Neural cell (in vitro differentiated cells): Measurements from ENCODE around the gene MPZL1. TPM values are rescaled to one million over a fixed set of nuclear protein-coding genes. Genes with fewer than 3 reads are reported as not detected.

Source experiments
- H2AFZ ChIP-seq: fragments of 200-600, 300-800 bp; sonication (generic), shearing (Covaris generic); 2 replicates; pipeline ENCODE4 v1.6.0; 2014; ENCODE audit warnings: low read depth, mild to moderate bottlenecking, antibody characterized with exemption, low read length, moderate library complexity
- H3F3A ChIP-seq: fragments of 200-600 bp; shearing (Covaris generic); 2 replicates; pipeline ENCODE4 v1.6.1; 2016; ENCODE audit warnings: mild to moderate bottlenecking, moderate library complexity, mixed read lengths, antibody characterized with exemption, low read length; ENCODE audit not compliant: insufficient read depth, poor library complexity, severe bottlenecking
- H3K27ac ChIP-seq: fragments of 200-600, 300-800 bp; sonication (generic), shearing (Covaris generic); 2 replicates; pipeline ENCODE4 v1.5.1; 2014; ENCODE audit warnings: mild to moderate bottlenecking, low read length, moderate library complexity
- H3K27me3 ChIP-seq: fragments of 300-800, 200-600 bp; sonication (generic), shearing (Covaris generic); 2 replicates; pipeline ENCODE4 v1.6.0; 2014; ENCODE audit warnings: mild to moderate bottlenecking, low read depth, low read length, moderate library complexity; ENCODE audit not compliant: insufficient read depth
- H3K36me3 ChIP-seq: fragments of 300-800, 200-600 bp; sonication (generic), shearing (Covaris generic); 2 replicates; pipeline ENCODE4 v1.5.1; 2014; ENCODE audit warnings: mild to moderate bottlenecking, antibody characterized with exemption, low read length, moderate library complexity; ENCODE audit not compliant: insufficient read depth
- H3K4me2 ChIP-seq: fragments of 300-800, 200-600 bp; sonication (generic), shearing (Covaris generic); 2 replicates; pipeline ENCODE4 v1.6.0; 2014; ENCODE audit warnings: mild to moderate bottlenecking, low read length
- H3K4me3 ChIP-seq: fragments of 300-800, 200-600 bp; sonication (generic), shearing (Covaris generic); 2 replicates; pipeline ENCODE4 v1.5.1; 2014; ENCODE audit warnings: mild to moderate bottlenecking, low read length, moderate library complexity
- H3K79me2 ChIP-seq: fragments of 200-600 bp; shearing (Covaris generic); replicated peaks from 2 replicates; pipeline ENCODE4 v1.6.0; 2014; ENCODE audit warnings: mild to moderate bottlenecking, low read length, moderate library complexity; ENCODE audit not compliant: insufficient read depth
- H3K9ac ChIP-seq: fragments of 300-800, 200-600 bp; sonication (generic), shearing (Covaris generic); 2 replicates; pipeline ENCODE4 v1.6.1; 2016; ENCODE audit warnings: mild to moderate bottlenecking, low read length, mixed read lengths
- H3K9me2 ChIP-seq: fragments of 200-600 bp; shearing (Covaris generic); 2 replicates; pipeline ENCODE4 v1.6.1; 2016; ENCODE audit warnings: mild to moderate bottlenecking, low read length, mixed read lengths; ENCODE audit not compliant: insufficient read depth
- H3K9me3 ChIP-seq: fragments of 200-600, 300-800 bp; sonication (generic), shearing (Covaris generic); 2 replicates; pipeline ENCODE4 v1.6.1; 2016; ENCODE audit warnings: mild to moderate bottlenecking, mixed run types, low read length, moderate library complexity, mixed read lengths
- H4K20me1 ChIP-seq: fragments of 200-600 bp; shearing (Covaris generic); 2 replicates; pipeline ENCODE4 v1.6.1; 2016; ENCODE audit warnings: mild to moderate bottlenecking, mixed run types; ENCODE audit not compliant: insufficient read depth
- CTCF ChIP-seq: fragments of 450-650 bp; IDR thresholded peaks from 2 replicates; pipeline ENCODE4 v1.5.1; 2014; ENCODE audit warnings: antibody characterized with exemption, mild to moderate bottlenecking, moderate library complexity; ENCODE audit not compliant: poor library complexity, severe bottlenecking
- EP300 ChIP-seq: fragments of 450-650 bp; conservative IDR thresholded peaks from 2 replicates; pipeline ENCODE4 v1.6.1; 2014; ENCODE audit warnings: antibody characterized with exemption, mild to moderate bottlenecking, moderate library complexity; ENCODE audit not compliant: poor library complexity, severe bottlenecking
- EZH2 ChIP-seq: fragments of 200-600, 300-800 bp; shearing (Covaris generic), sonication (generic); IDR thresholded peaks from 2 replicates; pipeline ENCODE4 v1.6.1; 2014; ENCODE audit warnings: antibody characterized with exemption, low read length, borderline replicate concordance, mild to moderate bottlenecking; ENCODE audit not compliant: insufficient read depth, poor library complexity, severe bottlenecking
- MXI1 ChIP-seq: fragments of 450-650 bp; conservative IDR thresholded peaks from 2 replicates; pipeline ENCODE4 v1.6.1; 2014; ENCODE audit warnings: antibody characterized with exemption, mild to moderate bottlenecking; ENCODE audit not compliant: poor library complexity, severe bottlenecking
- POLR2AphosphoS5 ChIP-seq: IDR thresholded peaks from 2 replicates; pipeline ENCODE4 v1.6.1; 2012
- RAD21 ChIP-seq: fragments of 450-650 bp; conservative IDR thresholded peaks from 2 replicates; pipeline ENCODE4 v1.6.1; 2014; ENCODE audit warnings: antibody characterized with exemption, mild to moderate bottlenecking, moderate library complexity
- SMC3 ChIP-seq: fragments of 450-650 bp; conservative IDR thresholded peaks from 2 replicates; pipeline ENCODE4 v1.6.1; 2014; ENCODE audit warnings: antibody characterized with exemption, mild to moderate bottlenecking, moderate library complexity; ENCODE audit not compliant: poor library complexity
- TAF1 ChIP-seq: IDR thresholded peaks from 2 replicates; pipeline ENCODE4 v1.6.1; 2012; ENCODE audit warnings: low read depth
- polyA plus RNA-seq: library from polyadenylated mRNA; depleted of rRNA; stranded (reverse); fragments of >200 nt; gene quantifications from 2 replicates; pipeline ENCODE4 v1.2.3, GENCODE V29; 2014
- TF ChIP-seq, protein P1 (sequence below): IDR thresholded peaks from 2 replicates; pipeline ENCODE4 v1.6.1; 2012; ENCODE audit warnings: borderline replicate concordance

The MPZL1 gene
- polyA plus RNA-seq, 1 donor from 2014 or later = 167 TPM

GRCh38 chr1:167678838-167679237, 42.9 kb upstream of the MPZL1 start:
- Histone ChIP-seq H3K9me3 (no peaks in the 10 kb centered on the region), H3K27ac (no peak overlapping the region), H3K79me2 (no peaks in the 10 kb centered on the region), H3K27me3 (no peaks in the 10 kb centered on the region), H3K36me3 (no peaks in the 10 kb centered on the region), H3F3A (no peaks in the 10 kb centered on the region), H3K9ac (no peak overlapping the region), H4K20me1 (no peaks in the 10 kb centered on the region), H3K4me3 (no peak overlapping the region), H2AFZ (no peak overlapping the region), H3K4me2 (no peak overlapping the region), H3K9me2 (no peaks in the 10 kb centered on the region)
- TF ChIP-seq MXI1 = no peak
- TF ChIP-seq, protein P1, sequence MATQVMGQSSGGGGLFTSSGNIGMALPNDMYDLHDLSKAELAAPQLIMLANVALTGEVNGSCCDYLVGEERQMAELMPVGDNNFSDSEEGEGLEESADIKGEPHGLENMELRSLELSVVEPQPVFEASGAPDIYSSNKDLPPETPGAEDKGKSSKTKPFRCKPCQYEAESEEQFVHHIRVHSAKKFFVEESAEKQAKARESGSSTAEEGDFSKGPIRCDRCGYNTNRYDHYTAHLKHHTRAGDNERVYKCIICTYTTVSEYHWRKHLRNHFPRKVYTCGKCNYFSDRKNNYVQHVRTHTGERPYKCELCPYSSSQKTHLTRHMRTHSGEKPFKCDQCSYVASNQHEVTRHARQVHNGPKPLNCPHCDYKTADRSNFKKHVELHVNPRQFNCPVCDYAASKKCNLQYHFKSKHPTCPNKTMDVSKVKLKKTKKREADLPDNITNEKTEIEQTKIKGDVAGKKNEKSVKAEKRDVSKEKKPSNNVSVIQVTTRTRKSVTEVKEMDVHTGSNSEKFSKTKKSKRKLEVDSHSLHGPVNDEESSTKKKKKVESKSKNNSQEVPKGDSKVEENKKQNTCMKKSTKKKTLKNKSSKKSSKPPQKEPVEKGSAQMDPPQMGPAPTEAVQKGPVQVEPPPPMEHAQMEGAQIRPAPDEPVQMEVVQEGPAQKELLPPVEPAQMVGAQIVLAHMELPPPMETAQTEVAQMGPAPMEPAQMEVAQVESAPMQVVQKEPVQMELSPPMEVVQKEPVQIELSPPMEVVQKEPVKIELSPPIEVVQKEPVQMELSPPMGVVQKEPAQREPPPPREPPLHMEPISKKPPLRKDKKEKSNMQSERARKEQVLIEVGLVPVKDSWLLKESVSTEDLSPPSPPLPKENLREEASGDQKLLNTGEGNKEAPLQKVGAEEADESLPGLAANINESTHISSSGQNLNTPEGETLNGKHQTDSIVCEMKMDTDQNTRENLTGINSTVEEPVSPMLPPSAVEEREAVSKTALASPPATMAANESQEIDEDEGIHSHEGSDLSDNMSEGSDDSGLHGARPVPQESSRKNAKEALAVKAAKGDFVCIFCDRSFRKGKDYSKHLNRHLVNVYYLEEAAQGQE = no peak
- no peak for TF ChIP-seq POLR2AphosphoS5
- TF ChIP-seq SMC3 = no peak
- TF ChIP-seq EP300 = no peak
- no peak for TF ChIP-seq EZH2
- TF ChIP-seq RAD21 = no peak
- TF ChIP-seq TAF1 = no peak
- TF ChIP-seq CTCF = no peak

DNA sequence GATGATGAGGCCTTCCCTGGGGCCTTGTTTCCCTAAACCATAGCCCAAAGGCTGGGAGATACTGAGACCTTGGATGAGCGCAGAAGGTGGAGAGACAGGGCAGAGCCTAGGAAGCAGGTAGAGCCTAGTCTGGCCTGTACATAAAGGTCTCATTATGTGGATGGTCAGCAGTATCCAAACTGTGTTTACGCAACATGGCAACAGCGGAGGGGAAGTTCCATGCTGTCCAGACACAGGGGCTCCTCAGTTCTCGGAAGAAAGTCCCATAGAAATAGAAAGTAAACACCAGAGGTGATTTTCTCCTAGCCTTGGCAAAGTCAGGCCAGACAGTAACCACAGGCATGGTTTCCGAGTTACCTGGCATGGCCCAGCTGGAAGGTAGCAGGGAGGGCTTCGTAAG, 42.1 kb upstream of the MPZL1 start:
- Histone ChIP-seq H3K4me2 (no peak overlapping the region), H3K79me2 (no peaks in the 10 kb centered on the region), H3K27me3 (no peaks in the 10 kb centered on the region), H3K27ac (no peak overlapping the region), H3K9me3 (no peaks in the 10 kb centered on the region), H3F3A (no peaks in the 10 kb centered on the region), H2AFZ (no peak overlapping the region), H3K9me2 (no peaks in the 10 kb centered on the region), H3K9ac (no peak overlapping the region), H4K20me1 (no peaks in the 10 kb centered on the region), H3K4me3 (no peak overlapping the region), H3K36me3 (no peaks in the 10 kb centered on the region)
- TF ChIP-seq CTCF = no peak
- TF ChIP-seq EP300 = no peak
- no peak for TF ChIP-seq TAF1
- TF ChIP-seq POLR2AphosphoS5 = no peak
- TF ChIP-seq RAD21 = no peak
- TF ChIP-seq MXI1 = no peak
- TF ChIP-seq SMC3 = no peak
- no peak for TF ChIP-seq EZH2
- TF ChIP-seq, protein P1 = no peak
